IPS-NIHi11 (cell line): ENCODE results near the gene KIR2DL1.
"Not testable (repeated sequence)": the region's sequence is repeated elsewhere in the genome, so short reads cannot be mapped to it uniquely, and the experiment has no call there.

Experiments
- DNase-seq: peaks from one replicate; pipeline ENCODE4 v3.0.0; 2012; ENCODE audit warnings: mixed read lengths, low spot score

KIR2DL1 gene

DNA sequence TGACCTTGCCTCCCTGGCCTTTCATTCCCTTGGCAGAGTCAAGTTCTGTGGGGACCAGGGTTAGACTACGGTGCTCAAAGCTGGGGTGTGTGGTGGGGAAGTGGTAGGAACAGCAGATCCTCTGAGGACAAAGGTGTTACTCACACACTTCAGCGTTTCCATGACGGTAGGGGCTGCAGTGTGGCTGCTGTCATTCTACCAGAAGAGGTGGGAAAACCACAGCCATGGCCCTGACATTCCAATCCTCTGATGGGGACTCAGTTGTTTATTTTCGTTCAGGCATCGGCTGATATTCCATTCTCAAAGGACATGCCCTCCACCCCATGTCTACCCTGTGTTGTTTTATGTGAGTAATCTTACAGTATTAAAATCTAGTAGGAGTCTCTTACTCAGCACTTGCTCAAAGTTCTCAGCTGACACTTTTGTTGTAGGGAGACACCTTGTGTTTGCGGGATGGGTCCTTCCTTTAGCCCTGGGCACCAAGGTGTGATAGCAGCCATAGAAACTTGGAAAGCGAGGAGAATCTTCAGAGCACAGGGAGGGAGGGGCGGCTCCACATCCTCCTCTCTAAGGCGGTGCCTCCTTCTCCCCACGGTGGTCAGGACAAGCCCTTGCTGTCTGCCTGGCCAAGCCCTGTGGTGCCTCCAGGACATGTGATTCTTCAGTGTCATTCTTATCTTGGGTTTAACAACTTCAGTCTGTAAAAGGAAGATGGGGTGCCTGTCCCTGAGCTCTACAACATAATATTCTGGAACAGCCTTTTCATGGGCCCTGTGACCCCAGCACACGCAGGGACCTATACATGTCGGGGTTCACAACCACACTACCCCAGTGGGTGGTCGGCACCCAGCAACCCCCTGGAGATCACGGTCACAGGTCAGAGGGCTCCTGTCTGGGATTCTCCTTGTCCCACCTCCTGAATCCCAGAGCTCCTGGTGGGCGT, 1.7 kb downstream of the KIR2DL1 start:
- not testable (repeated sequence) for DNase-seq

DNA sequence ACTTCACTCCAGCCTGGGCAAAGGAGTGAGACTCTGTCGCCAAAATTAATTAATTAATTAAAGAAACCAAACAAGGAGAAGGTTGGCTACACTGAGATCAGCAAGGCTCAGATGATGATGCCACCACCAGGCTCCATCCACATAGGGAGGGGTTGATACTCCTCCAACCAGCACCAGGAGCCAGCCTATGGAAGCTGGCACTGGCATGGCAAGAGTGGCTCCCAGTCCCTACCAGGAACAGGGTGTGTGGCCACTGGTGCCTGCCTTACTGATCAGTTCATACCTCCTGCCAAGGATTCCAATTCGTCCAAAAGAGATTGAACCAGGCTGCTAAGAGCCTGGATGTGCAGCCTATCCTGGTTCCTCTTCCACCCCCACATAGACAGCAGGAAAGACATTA, 3.1 kb downstream of the KIR2DL1 start:
- not testable (repeated sequence) for DNase-seq

DNA sequence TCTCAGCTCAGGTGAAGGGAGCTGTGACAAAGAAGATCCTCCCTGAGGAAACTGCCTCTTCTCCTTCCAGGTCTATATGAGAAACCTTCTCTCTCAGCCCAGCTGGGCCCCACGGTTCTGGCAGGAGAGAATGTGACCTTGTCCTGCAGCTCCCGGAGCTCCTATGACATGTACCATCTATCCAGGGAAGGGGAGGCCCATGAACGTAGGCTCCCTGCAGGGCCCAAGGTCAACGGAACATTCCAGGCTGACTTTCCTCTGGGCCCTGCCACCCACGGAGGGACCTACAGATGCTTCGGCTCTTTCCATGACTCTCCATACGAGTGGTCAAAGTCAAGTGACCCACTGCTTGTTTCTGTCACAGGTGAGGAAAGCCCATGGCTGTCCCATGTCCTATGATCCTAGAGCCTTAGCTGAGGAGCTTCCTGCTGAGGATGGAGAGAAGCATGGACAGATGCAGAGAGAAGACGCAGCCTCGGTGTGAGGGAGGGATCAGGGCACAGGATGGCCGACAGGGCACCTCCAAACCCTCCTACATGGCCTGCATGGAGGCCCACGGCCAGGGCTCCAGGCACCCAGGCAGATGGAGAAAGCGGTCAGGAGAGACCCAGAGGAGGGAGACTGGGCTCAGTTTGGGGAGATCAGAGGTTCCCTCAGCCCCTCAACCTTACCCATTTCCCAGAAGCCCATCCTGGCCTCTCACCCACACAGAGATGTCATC, 5.7 kb downstream of the KIR2DL1 start:
- not testable (repeated sequence) for DNase-seq

DNA sequence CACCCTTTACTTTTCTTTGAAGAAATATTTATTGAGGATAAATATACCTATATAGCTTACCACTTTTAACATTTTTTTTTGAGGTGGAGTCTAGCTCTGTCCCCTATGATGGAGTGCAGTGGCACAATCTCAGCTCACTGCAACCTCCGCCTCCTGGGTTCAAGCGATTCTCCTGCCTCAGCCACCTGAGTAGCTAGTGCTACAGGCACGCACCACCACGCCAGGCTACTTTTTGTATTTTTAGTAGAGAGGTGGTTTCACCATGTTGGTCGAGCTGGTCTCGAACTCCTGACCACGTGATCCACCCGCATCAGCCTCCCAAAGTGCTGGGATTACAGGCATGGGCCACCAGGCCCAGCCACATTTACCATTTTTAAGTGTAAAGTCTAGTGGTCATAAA, 6.2 kb downstream of the KIR2DL1 start:
- not testable (repeated sequence) for DNase-seq

DNA sequence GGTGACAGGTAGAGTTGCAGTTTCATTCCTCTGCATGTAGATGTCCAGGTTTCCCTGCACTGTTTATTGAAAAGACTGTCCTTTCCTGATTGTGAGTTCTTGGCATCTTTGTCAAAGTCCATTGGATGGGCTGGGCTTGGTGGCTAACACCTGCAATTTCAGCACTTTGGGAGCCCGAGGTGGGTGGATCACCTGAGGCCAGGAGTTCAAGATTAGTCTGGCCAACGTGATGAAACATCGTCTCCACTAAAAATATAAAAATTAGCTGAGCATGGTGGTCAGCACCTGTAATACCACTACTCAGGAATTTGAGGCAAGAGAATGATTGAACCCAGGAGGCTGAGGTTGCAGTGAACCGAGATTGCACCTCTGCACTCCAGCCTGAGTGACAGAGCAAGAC, 8.3 kb downstream of the KIR2DL1 start:
- DNase-seq = not testable (repeated sequence)

DNA sequence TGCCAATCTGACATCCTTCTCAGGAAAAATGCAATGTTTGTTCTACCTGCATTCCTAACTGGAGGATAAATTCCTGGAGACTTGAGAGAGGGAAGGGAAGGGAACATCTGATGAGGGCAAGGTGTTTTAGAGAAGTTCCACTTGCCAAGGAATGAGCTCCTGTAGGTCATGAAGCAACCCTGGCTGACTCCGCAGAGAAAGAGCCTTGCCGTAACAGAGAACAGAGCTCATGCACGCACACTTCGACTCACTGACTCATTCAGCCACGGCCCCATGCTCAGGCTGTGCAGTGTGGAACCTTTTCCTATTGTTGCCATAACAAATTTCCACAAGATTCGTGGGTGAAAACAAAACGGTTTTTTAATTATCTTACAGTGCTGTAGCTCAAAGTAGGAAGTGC, 9.3 kb downstream of the KIR2DL1 start:
- DNase-seq = not testable (repeated sequence)

DNA sequence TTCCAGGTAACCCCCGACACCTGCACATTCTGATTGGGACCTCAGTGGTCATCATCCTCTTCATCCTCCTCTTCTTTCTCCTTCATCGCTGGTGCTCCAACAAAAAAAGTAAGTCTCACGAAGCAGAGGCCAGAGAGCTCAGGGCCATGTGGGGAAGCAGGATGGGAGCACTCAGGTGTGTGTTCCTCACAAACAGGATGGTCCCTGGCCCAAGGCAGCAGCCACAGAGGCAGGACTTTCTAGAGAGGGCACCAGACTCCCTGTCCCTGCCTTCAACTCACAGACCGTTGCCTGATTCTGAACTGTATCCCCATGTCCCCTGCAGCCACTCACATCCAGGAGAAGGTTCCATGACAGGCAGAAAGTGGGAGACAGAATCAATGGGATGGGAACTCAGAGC, 13.3 kb downstream of the KIR2DL1 start:
- not testable (repeated sequence) for DNase-seq

DNA sequence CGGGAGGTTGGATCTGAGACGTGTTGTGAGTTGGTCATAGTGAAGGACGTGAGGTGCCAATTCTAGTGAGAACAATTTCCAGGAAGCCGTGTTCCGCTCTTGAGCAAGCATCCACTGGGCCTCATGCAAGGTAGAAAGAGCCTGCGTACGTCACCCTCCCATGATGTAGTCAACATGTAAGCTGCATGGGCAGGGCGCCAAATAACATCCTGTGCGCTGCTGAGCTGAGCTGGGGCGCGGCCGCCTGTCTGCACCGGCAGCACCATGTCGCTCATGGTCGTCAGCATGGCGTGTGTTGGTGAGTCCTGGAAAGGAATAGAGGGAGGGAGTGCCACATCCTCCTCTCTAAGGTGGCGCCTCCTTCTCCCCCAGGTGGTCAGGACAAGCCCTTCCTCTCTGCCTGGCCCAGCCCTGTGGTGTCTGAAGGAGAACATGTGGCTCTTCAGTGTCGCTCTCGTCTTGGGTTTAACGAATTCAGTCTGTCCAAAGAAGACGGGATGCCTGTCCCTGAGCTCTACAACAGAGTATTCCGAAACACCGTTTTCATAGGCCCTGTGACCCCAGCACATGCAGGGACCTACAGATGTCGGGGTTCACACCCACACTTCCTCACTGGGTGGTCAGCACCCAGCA, 16.6 kb downstream of the KIR2DL1 start:
- not testable (repeated sequence) for DNase-seq

DNA sequence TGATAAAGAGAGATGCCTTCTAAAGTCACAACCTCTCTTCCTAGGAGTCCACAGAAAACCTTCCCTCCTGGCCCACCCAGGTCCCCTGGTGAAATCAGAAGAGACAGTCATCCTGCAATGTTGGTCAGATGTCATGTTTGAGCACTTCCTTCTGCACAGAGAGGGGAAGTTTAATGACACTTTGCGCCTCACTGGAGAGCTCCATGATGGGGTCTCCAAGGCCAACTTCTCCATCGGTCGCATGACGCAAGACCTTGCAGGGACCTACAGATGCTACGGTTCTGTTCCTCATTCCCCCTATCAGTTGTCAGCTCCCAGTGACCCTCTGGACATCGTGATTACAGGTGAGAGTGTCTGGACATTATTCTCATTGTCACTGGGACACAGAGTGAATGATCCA, 18.6 kb downstream of the KIR2DL1 start:
- not testable (repeated sequence) for DNase-seq

DNA sequence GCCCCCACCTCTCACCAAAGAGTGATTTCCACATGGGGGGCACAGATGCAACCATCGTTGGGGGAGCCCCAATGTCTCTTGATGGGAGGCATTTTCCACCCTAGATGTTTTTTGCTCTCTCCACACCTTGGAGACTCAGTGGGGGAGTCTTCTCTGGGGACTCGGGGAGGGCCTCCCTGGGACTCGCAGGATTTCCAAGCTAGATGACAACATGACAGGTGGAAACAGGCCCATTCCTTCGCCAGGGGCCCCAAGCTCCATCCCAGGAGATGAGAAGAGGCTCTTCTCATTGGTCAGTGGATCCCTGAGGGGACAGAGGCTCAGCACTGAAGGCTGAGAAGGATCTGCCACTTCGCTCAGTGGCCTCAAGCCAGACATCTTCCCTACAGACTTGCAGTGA, 21.1 kb downstream of the KIR2DL1 start:
- no peak for DNase-seq

DNA sequence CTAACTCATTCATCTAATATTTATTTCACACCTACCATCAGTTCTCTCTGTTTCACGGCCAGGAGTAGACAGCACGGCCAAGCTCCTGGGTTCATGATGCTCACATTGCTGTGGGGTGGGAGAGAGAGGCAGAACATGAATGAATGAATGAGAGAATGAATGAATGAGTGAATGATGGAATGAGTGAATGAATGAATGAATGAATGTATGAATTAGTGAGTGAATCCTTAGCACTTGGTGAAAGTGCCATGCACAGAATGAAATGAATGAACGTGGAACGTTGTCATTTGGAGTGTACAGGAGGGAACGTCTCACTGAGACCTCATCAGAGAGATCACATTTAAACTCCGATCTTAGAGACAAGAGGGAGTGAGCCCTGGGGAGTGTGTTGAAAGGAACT, 21.9 kb downstream of the KIR2DL1 start:
- DNase-seq = no peak

DNA sequence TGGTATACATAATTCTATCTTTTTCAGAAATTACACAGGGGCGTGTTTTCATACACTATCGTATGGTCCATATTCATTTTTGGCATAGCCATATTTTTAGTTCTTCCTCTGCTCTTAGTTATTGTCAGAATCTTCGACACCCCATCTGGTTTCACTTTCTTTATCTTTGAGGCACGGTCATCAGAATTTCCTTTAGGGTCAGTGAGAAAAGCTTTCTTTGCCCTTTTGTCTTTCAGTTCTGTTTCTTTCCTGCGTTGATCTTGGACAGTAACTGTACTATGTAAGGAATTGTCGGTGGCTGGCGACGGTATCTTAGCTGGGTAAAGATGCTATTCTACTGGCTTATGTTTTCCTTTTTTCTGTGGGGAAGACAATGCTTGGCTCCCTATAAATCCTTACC, 23.2 kb downstream of the KIR2DL1 start:
- no peak for DNase-seq

DNA sequence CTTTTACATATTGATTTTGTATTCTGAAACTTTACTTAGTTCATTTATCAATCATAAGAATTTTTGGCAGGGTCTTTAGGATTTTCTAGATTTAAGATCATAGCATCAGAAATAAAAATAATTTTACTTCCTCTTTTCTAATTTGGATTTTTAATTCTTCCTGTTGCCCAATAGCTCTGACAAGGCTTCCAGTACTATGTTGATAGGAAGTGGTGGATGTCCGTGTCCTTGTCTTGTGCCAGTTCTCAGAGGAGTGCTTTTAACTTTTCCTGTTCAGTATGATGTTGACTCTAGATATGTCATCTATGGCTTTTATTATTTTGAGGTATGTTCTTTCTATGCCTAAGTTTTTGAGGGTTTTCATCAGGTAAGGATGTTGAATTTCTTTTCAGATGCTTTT, 26.2 kb downstream of the KIR2DL1 start:
- DNase-seq = no peak

DNA sequence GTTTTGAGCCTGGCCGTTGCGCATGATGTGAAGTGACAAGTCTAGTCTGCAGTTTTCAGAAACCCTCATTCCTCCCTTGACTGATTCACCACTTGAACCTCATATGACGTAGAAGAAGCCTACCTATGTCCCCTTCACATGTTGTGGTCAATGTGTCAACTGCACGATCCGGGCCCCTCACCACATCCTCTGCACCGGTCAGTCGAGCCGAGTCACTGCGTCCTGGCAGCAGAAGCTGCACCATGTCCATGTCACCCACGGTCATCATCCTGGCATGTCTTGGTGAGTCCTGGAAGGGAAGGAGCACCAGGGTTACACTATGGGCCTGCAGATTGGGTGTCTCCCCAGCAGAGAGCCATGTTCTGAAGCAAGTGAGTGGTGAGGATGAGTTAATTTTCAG, 33.8 kb downstream of the KIR2DL1 start, which contains the start of gene KIR2DL4:
TSS of gene KIR2DL4 (plus strand) at position 201 of the 400 bp plus-strand sequence. CDS start at position 243, 42 bp downstream.
- DNase-seq = no peak

DNA sequence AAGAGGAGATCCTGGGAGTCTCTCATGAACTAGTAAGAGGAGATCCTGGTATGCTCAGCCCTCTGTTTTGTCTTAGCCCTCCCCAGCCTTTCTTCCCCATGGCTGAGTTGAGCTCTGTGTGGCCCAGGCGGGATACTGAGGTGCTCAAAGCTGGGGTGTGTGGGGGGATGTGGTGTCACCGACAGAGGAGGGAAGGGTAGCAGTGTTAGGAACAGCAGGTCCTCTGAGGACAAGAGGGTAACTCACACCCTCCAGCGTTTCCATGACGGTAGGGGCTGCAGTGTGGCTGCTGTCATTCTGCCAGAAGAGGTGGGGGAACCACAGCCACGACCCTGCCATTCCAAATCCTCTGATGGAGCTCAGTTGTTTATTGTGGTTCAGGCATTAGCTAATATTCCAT, 34.5 kb downstream of the KIR2DL1 start:
- no peak for DNase-seq

DNA sequence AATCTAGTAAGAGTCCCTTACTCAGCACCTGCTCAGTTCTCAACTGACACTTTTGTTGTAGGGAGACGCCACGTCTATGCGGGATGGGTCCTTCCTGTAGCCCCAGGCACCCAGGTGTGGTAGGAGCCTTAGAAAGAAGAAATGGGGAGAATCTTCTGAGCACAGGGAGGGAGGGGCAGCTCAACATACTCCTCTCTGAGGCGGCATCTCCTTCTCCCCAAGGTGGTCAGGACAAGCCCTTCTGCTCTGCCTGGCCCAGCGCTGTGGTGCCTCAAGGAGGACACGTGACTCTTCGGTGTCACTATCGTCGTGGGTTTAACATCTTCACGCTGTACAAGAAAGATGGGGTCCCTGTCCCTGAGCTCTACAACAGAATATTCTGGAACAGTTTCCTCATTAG, 35.0 kb downstream of the KIR2DL1 start:
- no peak for DNase-seq

DNA sequence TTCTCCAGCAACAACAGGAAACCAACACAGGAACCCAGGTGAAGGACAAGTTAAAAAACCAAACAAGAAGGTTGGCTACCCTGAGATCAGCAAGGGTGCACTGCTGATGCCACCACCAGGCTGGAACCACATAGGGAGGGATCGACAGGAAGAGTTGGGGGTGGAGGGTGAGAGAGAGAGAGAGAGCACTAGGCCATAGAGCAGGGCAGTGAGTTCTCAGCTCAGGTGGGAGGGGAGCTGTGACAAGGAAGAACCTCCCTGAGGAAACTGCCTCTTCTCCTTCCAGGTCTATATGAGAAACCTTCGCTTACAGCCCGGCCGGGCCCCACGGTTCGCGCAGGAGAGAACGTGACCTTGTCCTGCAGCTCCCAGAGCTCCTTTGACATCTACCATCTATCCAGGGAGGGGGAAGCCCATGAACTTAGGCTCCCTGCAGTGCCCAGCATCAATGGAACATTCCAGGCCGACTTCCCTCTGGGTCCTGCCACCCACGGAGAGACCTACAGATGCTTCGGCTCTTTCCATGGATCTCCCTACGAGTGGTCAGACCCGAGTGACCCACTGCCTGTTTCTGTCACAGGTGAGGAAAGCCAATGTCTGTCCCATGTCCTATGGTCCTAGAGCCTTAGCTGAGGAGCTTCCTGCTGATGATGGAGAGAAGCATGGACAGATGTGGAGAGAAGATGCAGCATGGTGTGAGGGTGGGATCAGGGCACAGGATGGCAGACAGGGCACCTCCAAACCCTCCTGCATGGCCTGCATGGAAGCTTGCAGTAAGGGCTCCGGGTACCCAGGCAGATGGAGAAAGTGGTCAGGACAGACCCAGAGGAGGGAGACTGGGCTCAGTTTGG, 36.3 kb downstream of the KIR2DL1 start:
- DNase-seq = no peak

DNA sequence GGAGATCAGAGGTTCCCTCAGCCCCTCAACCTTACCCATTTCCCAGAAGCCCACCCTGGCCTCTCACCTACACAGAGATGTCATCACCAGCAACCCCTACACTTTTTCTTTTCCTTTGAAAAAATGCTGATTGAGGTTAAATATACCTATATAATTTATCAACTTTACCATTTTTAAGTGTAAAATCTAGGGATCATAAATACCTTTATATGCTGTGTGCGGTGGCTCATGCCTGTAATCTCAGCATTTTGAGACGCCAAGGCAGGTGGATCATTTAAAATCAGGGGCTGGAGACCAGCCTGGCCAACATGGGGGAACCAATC, 36.9 kb downstream of the KIR2DL1 start:
- no peak for DNase-seq

DNA sequence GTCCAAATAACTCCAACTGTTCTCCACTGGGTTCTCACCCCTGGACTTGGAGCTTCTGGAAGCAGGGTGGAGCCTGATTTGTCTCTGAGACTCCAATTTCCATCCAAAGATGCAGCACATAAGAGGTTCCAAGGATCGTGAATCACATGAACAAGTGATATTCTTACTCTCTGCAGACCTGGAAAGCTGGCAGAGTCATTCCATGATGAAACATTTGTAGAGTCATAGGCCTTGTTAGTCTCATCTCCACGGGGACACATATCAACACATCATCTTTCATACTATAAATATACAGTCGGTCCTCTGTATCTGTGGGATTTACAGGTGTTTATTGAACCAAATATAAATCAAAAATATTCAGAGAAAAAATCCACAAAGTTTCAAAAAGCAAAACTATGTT, 45.0 kb downstream of the KIR2DL1 start:
- not testable (repeated sequence) for DNase-seq

DNA sequence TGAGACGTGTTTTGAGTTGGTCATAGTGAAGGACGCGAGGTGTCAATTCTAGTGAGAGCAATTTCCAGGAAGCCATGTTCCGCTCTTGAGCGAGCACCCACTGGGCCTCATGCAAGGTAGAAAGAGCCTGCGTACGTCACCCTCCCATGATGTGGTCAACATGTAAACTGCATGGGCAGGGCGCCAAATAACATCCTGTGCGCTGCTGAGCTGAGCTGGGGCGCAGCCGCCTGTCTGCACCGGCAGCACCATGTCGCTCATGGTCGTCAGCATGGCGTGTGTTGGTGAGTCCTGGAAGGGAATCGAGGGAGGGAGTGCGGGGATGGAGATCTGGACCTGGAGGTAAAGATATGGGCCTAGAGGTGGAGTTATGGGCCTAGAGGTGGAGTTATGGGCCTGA, 46.7 kb downstream of the KIR2DL1 start, which contains the start of gene KIR3DL1:
TSS of gene KIR3DL1 (plus strand) at position 218 of the 400 bp plus-strand sequence.
- DNase-seq = not testable (repeated sequence)

DNA sequence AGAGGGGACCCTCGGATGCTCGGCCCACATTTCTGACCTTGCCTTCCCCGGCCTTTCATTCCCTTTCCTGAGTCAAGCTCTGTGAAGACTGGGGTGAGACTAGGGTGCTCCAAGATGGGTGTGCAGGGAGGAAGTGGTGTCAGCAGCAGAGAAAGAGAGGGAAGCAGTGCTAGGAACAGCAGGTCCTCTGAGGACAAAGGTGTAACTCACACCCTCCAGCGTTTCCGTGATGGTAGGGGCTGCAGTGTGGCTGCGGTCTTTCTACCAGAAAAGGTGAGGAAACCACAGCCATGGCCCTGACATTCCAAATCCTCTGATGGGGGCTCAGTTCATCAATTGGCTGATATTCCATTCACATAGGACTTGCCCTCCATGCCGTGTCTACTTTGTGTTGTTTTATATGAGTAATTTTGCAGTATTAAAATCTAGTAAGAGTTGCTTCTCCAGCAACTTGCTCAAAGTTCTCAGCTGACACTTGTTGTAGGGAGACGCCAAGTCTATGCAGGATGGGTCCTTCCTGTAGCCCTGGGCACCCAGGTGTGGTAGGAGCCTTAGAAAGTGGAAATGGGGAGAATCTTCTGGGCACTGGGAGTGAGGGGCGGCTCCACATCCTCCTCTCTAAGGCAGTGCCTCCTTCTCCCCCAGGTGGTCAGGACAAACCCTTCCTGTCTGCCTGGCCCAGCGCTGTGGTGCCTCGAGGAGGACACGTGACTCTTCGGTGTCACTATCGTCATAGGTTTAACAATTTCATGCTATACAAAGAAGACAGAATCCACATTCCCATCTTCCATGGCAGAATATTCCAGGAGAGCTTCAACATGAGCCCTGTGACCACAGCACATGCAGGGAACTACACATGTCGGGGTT, 48.3 kb downstream of the KIR2DL1 start:
- DNase-seq = no peak
